SU-DHL-6 (cell line): Measurements from ENCODE around the gene ZMAT3.

ENCODE experiments used
- H2AFZ ChIP-seq: fragments of 200-600 bp; sonication (generic); 2 replicates; pipeline ENCODE4 v1.6.1; 2014; ENCODE audit warnings: low read depth, mild to moderate bottlenecking, moderate library complexity, mixed read lengths, antibody characterized with exemption, low read length; ENCODE audit not compliant: severe bottlenecking
- H3F3A ChIP-seq: fragments of 200-600 bp; shearing (Covaris generic); 2 replicates; pipeline ENCODE4 v1.6.0; 2016; ENCODE audit warnings: antibody characterized with exemption, mild to moderate bottlenecking; ENCODE audit not compliant: insufficient read depth
- H3K27ac ChIP-seq: fragments of 200-600 bp; sonication (generic); 2 replicates; pipeline ENCODE4 v1.5.1; 2016; ENCODE audit warnings: low read depth, mild to moderate bottlenecking, low read length, moderate library complexity, mixed read lengths
- H3K27me3 ChIP-seq: fragments of 200-600 bp; sonication (generic), shearing (Covaris generic); 2 replicates; pipeline ENCODE4 v1.6.0; 2014; ENCODE audit warnings: mild to moderate bottlenecking, low read length
- H3K36me3 ChIP-seq: fragments of 200-600 bp; sonication (generic); 2 replicates; pipeline ENCODE4 v1.6.1; 2014; ENCODE audit warnings: mild to moderate bottlenecking, low read length, mixed read lengths
- H3K4me2 ChIP-seq: fragments of 300-600, 200-600 bp; shearing (Covaris generic), sonication (generic); 2 replicates; pipeline ENCODE4 v1.6.0; 2014; ENCODE audit warnings: low read length, low read depth, mild to moderate bottlenecking; ENCODE audit not compliant: poor library complexity, severe bottlenecking
- H3K4me3 ChIP-seq: fragments of 200-600 bp; sonication (generic); 2 replicates; pipeline ENCODE4 v1.5.1; 2014; ENCODE audit warnings: antibody characterized with exemption, low read length, mild to moderate bottlenecking, mixed read lengths; ENCODE audit not compliant: insufficient read depth, poor library complexity, severe bottlenecking
- H3K79me2 ChIP-seq: fragments of 200-600 bp; sonication (generic); 2 replicates; pipeline ENCODE4 v1.6.1; 2014; ENCODE audit warnings: mild to moderate bottlenecking, low read length, moderate library complexity; ENCODE audit not compliant: insufficient read depth
- H3K9ac ChIP-seq: fragments of 200-600 bp; sonication (generic); 2 replicates; pipeline ENCODE4 v1.7.0; 2014; ENCODE audit warnings: mild to moderate bottlenecking, low read length
- H3K9me2 ChIP-seq: fragments of 200-600 bp; sonication (generic); replicated peaks from 2 replicates; pipeline ENCODE4 v1.6.1; 2014; ENCODE audit warnings: low read length; ENCODE audit not compliant: insufficient read depth
- H3K9me3 ChIP-seq: fragments of 200-600 bp; sonication (generic); 2 replicates; pipeline ENCODE4 v1.6.1; 2014; ENCODE audit warnings: low read length, mixed read lengths; ENCODE audit not compliant: insufficient read depth
- H4K20me1 ChIP-seq: fragments of 200-600 bp; sonication (generic); 2 replicates; pipeline ENCODE4 v1.6.1; 2014; ENCODE audit warnings: low read depth, mild to moderate bottlenecking, antibody characterized with exemption, low read length, moderate library complexity, mixed read lengths
- CTCF ChIP-seq: fragments of 200-600 bp; sonication (generic); IDR thresholded peaks from one replicate; pipeline ENCODE4 v1.5.1; 2017; ENCODE audit warnings: antibody characterized with exemption, mild to moderate bottlenecking, low read length, moderate library complexity; ENCODE audit not compliant: insufficient read depth, poor library complexity, severe bottlenecking
- EZH2phosphoT487 ChIP-seq: fragments of 200-600 bp; sonication (generic), shearing (Covaris generic); conservative IDR thresholded peaks from 2 replicates; pipeline ENCODE4 v1.6.1; 2018; ENCODE audit warnings: mild to moderate bottlenecking, antibody characterized with exemption, low read length, moderate library complexity, mixed read lengths

The ZMAT3 gene

GRCh38 chr3:179038216-179038898, 33.3 kb downstream of the ZMAT3 start:
- Histone ChIP-seq H3K36me3 (no peaks in the 10 kb centered on the region), H3K9ac (no peak overlapping the region), H4K20me1 (no peaks in the 10 kb centered on the region), H2AFZ (no peak overlapping the region), H3K27me3 (no peaks in the 10 kb centered on the region), H3K9me2 (no peaks in the 10 kb centered on the region), H3K27ac (no peak overlapping the region), H3K79me2 (no peaks in the 10 kb centered on the region; the same call in 1 of the 2 replicates), H3K9me3 (no peaks in the 10 kb centered on the region), H3F3A (no peaks in the 10 kb centered on the region), H3K4me3 (no peak overlapping the region), H3K4me2 (no peak overlapping the region)
- TF ChIP-seq EZH2phosphoT487 (no peak), CTCF (no peak)

GRCh38 chr3:179037351-179037750, 34.3 kb downstream of the ZMAT3 start:
- Histone ChIP-seq H3K27ac (no peak overlapping the region), H3F3A (no peaks in the 10 kb centered on the region), H3K4me2 (no peak overlapping the region), H4K20me1 (no peaks in the 10 kb centered on the region), H2AFZ (no peak overlapping the region), H3K36me3 (no peaks in the 10 kb centered on the region), H3K27me3 (no peaks in the 10 kb centered on the region), H3K9me3 (no peaks in the 10 kb centered on the region), H3K9ac (no peak overlapping the region), H3K79me2 (no peaks in the 10 kb centered on the region; the same call in 1 of the 2 replicates), H3K4me3 (no peak overlapping the region), H3K9me2 (no peaks in the 10 kb centered on the region)
- TF ChIP-seq EZH2phosphoT487 (no peak), CTCF (no peak)

DNA sequence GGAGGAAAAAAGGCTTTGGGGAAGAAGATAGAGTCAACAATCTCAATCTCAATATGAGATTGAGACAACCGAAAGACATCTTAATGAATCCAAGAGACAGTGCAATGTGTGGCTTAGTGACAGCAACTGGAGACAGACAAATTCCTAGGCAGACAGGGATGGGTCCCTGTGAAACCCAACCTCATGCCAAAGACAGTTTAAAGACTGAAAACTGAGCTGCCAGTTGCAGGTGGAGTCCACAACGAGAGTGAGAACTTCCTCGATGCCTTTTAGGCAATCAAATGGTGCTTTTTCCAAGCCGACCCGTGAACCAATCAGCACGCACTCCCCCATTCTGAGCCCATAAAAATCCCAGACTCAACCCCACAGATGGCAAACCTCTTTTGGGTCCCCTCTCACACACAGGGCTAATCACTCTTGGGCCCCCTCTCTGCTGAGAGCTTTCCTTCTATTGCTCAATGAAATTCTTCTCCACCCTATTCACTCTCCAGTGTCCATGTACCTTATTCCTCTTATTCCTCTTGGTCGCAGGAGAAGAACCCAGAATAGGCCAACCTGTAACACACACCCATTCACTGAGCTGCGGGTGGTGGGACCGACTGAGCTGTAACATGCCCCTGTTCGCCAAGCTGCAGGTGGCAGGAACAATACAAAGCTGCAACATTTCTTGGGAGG, 34.8 kb downstream of the ZMAT3 start:
- Histone ChIP-seq H3K4me3 (no peak overlapping the region), H3K4me2 (no peak overlapping the region), H3K9ac (no peak overlapping the region), H3K9me2 (no peaks in the 10 kb centered on the region), H3K27me3 (no peaks in the 10 kb centered on the region), H3K9me3 (no peaks in the 10 kb centered on the region), H2AFZ (no peak overlapping the region), H3K36me3 (no peaks in the 10 kb centered on the region), H4K20me1 (no peaks in the 10 kb centered on the region), H3K27ac (no peak overlapping the region), H3K79me2 (no peaks in the 10 kb centered on the region; the same call in 1 of the 2 replicates), H3F3A (no peaks in the 10 kb centered on the region)
- TF ChIP-seq EZH2phosphoT487: no peak
- no peak for TF ChIP-seq CTCF
